ENCODE data around the gene PPIG.
"Not testable (repeated sequence)": the region's sequence is repeated elsewhere in the genome, so short reads cannot be mapped to it uniquely, and the experiment has no call there.

Gene PPIG

DNA sequence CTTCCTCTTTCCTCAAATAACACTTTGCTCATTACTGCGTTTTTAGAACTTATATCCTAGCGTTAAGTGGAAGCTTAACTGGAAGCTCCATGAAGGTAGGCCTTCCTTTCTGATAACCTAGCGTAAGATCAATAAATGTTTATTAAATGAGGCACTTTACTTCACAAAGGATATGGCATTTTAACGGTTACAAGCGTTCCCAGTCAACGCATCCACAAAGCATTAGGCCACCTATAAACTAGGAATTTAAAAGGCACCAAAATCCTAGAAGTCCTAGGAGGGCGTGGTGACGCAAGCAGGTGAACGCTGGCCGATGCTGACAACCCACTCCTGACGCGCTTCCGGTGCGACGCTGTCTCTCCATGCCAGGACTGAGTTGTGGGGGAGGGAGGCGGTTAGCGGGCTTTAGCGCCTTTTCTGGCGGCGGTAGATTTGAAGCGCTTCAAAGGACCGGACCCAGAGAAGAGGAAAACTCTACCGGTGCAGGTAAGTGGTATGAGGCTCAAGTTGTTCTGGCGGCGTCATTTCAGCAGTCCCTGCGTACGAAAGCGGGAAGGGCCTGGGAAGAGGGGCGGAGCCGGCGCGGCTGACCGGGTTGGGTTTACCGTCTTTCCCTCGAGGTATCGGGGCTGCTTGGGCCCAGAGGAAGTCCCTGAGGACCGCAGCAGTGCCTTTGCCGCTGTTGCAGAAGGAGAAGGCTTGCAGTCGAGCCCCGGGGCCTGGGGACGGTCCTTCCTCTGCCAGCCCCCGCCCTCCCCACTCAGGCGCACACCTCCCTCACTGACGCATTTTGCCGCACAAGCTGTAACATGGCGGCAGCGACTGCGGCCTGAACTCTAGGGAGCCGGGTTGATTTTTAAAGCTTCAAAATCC lies at the start of gene PPIG:
PPIG (plus strand) TSS at position 347 of the 873 bp plus-strand sequence. CDS start 19,691 bp downstream, outside the sequence.
- DNase-seq (ENCODE audit: low read depth): peak; percentile 93

- DNase-seq (ENCODE audit: low read depth): not testable (repeated sequence)
Observed at GRCh38 chr2:169539460-169539859, 44.7 kb upstream of the PPIG start.

DNA sequence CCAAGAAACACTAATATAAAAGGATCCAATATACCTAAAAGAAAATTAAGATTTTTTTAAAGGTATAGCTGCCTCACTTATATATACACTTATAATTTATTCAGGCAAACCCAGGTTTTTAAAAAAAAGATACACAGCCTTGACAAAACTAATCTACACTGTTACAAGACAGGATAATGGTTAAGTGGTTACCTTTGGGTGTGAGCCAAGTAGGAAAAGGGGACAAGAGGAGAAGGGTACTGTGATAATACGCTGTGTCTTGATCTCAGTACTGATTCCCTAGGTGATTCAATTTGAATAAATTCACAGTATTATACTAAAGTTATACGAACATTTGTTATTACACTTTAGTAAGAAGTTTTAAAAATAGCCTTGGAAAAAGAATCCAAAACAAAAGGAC lies 44.0 kb upstream of the PPIG start:
- no peak for DNase-seq (ENCODE audit: low read depth)

DNA sequence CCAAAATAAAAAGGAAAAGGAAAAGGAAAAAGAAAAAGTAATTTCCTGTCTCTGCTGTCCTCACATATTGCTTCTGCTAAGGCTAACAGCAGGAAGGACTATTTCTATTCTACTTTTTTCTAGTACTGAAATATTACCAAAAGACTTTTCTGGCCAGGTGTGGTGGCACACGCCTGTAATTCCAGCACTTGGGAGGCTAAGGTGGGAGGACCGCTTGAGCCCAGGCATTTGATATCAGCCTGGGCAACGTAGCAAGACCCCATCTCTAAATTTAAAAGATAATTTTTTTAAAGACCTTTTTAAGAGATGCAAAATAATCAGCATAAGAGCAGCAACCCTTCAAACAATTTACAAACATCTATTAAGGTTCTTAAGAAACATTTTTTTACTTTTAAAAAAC lies 41.7 kb upstream of the PPIG start:
- no peak for DNase-seq (ENCODE audit: low read depth)

- no peak for DNase-seq (ENCODE audit: low read depth)
Observed at GRCh38 chr2:169546756-169547155, 37.4 kb upstream of the PPIG start.

DNA sequence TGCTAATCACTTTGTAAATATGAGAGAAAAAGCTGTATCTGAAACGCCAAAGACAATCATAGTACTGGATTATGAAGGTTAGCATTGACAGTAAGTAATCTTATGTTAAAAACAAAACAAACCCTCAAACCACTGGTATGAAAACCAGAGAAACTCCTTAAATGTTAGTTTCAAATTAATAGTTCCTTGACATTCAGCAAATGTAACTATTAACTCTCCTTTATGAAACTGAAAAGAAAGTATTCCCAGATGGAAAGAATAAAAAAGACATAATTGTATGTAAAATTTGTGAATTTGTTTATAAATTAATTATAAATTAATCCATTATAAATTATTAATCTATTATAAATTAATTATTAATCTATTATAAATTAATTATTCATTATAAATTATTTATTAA lies 22.8 kb upstream of the PPIG start:
- no peak for DNase-seq (ENCODE audit: low read depth)

GRCh38 chr2:169562084-169562483 lies 22.1 kb upstream of the PPIG start:
- DNase-seq (ENCODE audit: low read depth): not testable (repeated sequence)

DNA sequence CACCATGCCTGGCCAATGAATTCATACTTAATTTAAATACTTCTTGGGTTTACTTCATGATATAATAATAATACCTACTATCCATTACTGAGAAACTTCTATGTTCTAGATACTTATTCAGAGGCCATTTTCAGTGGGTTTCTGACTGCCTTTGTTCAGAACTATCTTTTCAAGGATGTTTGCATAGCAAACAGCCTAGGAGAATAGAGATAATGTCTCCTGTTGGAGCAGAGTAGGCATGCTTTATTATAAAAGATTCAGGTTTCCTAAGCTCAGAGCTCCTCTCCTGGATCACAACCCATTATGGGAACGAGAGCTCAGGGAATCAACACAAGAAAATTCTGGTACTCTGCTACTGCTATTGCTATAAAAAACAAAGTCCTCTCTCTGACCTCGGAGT lies 21.6 kb upstream of the PPIG start:
- DNase-seq (ENCODE audit: low read depth): no peak

- no peak for DNase-seq (ENCODE audit: low read depth)
Observed at GRCh38 chr2:169565686-169566085, 18.5 kb upstream of the PPIG start.

DNA sequence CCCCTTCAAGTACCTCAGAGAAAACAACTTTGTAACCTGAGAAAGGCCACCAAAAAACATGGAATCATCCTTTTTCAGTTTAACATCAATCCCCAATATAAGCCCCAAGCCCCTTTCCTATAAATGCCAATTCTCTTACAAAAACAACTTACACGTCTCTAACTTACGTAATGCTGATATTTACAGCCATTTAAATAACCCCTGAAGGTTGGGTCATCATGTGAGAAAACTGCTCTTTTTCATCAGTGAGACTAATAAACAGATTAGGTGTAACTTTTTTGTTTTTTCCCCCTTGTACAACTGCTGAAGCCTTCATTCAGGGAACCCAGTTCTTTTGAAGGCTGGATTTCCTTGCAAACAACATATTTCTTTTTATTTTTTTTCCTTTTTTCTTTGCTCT lies 14.2 kb upstream of the PPIG start:
- DNase-seq (ENCODE audit: low read depth): no peak

DNA sequence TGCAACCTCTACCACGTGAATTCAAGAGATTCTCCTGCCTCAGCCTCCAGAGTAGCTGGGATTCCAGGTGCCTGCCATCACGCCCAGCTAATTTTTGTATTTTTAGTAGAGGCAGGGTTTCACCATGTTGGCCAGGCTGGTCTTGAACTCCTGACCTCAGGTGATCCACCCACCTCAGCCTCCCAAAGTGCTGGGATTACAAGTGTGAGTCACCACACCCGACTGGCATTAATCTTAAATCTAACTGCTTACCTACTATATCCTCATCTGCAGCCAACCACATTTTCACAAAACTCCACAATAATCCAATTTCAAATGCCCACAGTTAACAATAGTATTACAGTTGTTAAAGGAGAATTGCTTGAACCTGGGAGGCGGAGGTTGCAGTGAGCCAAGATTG lies 13.4 kb upstream of the PPIG start:
- not testable (repeated sequence) for DNase-seq (ENCODE audit: low read depth)

GRCh38 chr2:169571571-169571970 lies 12.6 kb upstream of the PPIG start:
- no peak for DNase-seq (ENCODE audit: low read depth)

GRCh38 chr2:169572189-169572588 lies 12.0 kb upstream of the PPIG start:
- no peak for DNase-seq (ENCODE audit: low read depth)

DNA sequence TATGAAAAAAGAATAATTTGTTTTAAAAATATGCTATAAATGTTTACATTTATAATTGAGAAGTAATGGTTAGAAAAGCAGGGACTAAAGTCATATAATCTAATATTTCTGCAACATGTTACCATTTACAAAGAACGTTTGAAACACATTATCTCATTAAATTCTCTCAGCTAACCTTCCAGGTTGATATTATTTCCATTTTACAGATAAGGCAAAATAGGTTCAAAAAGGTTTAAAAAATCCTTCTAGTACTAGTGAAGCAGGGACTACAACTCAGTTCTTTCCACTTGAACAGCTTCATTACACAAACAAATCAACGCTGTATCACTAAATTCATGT lies 11.4 kb upstream of the PPIG start:
- DNase-seq (ENCODE audit: low read depth): no peak

- DNase-seq (ENCODE audit: low read depth): peak; percentile 87
Observed at GRCh38 chr2:169573160-169573973, 10.8 kb upstream of the PPIG start, which contains the start of gene FASTKD1. Gene FASTKD1, minus strand, starts transcription at chr2:169573865. Its CDS starts 1,836 bp downstream, at chr2:169572029.

- no peak for DNase-seq (ENCODE audit: low read depth)
Observed at GRCh38 chr2:169573974-169574299, 10.2 kb upstream of the PPIG start.

DNA sequence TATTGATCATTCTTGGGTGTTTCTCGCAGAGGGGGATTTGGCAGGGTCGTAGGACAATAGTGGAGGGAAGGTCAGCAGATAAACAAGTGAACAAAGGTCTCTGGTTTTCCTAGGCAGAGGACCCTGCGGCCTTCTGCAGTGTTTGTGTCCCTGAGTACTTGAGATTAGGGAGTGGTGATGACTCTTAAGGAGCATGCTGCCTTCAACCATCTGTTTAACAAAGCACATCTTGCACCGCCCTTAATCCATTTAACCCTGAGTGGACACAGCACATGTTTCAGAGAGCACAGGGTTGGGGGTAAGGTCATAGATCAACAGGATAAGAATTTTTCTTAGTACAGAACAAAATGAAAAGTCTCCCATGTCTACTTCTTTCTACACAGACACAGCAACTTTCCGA lies 9.6 kb upstream of the PPIG start:
- not testable (repeated sequence) for DNase-seq (ENCODE audit: low read depth)

GRCh38 chr2:169575264-169575663 lies 8.9 kb upstream of the PPIG start:
- not testable (repeated sequence) for DNase-seq (ENCODE audit: low read depth)

GRCh38 chr2:169579044-169579443 lies 5.1 kb upstream of the PPIG start:
- no peak for DNase-seq (ENCODE audit: low read depth)

DNA sequence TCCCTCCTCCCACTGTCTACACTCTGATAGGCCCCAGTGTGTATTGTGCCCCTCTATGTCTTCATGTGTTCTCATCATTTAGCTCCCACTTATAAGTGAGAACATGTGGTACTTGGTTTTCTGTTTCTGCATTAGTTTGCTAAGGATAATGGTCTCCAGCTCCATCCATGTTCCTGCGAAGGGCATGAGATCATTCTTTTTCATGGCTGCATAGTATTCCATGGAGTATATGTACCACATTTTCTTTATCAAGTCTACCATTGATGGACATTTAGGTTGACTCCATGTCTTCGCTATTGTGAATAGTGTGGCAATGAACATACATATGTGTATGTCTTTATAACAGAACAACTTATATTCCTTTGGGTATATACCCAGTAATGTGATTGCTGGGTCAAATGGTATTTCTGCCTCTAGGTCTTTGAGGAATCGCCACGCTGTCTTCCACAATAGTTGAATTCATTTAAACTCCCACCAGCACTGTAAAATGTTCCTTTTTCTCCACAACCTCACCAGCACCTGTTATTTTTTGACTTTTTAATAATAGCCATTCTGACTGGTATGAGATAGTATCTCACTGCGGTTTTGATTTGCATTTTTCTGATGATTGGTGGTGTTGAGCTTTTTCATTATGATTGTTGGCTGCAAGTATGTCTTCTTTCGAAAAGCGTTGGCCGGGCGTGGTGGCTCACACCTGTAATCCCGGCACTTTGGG lies 1.4 kb upstream of the PPIG start:
- not testable (repeated sequence) for DNase-seq (ENCODE audit: low read depth)

DNA sequence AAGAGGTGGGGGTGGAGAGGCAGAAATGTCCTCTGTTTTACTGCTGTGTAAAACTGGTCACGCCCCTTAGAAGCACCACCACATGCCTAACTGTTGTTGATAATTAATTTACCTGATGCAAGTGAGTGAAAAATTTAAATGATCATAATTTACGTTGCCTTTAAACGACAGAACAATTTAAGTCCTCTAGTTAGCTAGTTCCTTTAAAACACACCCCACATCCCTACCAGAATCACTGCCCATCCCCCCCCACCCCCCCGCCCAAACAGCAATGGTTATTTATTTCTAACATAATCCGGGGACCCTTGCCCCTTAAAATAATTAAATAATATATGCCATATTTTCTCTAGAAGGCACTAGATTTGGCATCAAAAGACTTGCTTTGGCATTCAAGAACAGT lies 633 bp upstream of the PPIG start:
- no peak for DNase-seq (ENCODE audit: low read depth)

GRCh38 chr2:169585673-169586072 lies 1.5 kb downstream of the PPIG start:
- no peak for DNase-seq (ENCODE audit: low read depth)

DNA sequence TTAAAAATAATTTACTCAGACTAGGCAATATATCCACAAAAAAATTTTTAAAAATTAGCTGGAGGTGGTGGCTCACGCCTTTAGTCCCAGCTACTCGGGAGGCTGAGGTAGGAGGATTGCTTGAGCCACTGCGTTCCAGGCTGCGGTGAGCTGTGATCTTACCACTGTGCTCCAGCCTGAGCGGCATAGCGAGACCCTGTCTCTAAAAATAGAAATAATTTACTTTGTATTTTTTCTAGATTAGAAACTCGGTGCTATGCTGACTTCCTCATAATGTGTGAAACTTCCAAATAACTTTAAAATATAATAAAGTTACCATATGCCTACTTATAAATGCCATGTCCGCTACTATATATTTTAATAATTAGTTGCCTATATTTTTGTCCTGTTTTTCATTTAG lies 6.7 kb downstream of the PPIG start:
- no peak for DNase-seq (ENCODE audit: low read depth)
